K562 (cell line): ENCODE results near the gene SLC6A7. TPM values are rescaled to one million over a fixed set of nuclear protein-coding genes. Genes with fewer than 3 reads are reported as not detected.

Source experiments
- ATAC-seq: fragments of 200-7000 bp; cut with Tn5 transposase; 3 replicates; pipeline ENCODE4 v1.9.1; 2020; ENCODE audit warnings: moderate library complexity
- BruUV-seq: library from RNA; stranded (reverse); fragments of 400-500 nt; replicated peaks from 2 replicates; lab custom pipeline; 2021; lab: Mats Ljungman, UMichigan
- CTCF ChIA-PET: fragments of 300-600 bp; formaldehyde crosslinking; extraction: SDS; loops from one replicate; lab custom pipeline; 2021; ENCODE audit warnings: low intra/inter-chr PET ratio; lab: Yijun Ruan, JAX
- POLR2A ChIA-PET: fragments of 300-600, 350-650 bp; sonication (Branson Sonifier 250); formaldehyde crosslinking; extraction: SDS; loops from one replicate; lab custom pipeline; 2021; ENCODE audit warnings: antibody characterized with exemption, inconsistent platforms; lab: Yijun Ruan, JAX
- DNase-seq, 4 experiments: peaks; one replicate each; pipeline versions ENCODE4 v3.0.0 to v3.0.0-alpha.2; 2011 to 2018; ENCODE audit warnings: low spot score in 3 of 4, mixed read lengths in 3 of 4; ENCODE audit errors: extremely low read depth in 1 of 4
- FAIRE-seq: peaks from 2 replicates; lab custom pipeline; 2011; peaks lifted over from hg19 to GRCh38; lab: Jason Lieb, UNC
- H2AFZ ChIP-seq: 2 replicates; pipeline ENCODE4 v1.6.0; 2011; ENCODE audit warnings: low read depth, low read length, control low read depth, inconsistent platforms
- H3K27ac ChIP-seq: fragments of 200-600 bp; 3 replicates; pipeline ENCODE4 v1.8.0; 2011; ENCODE audit warnings: low read depth, mild to moderate bottlenecking, control low read depth, inconsistent platforms, low read length, moderate library complexity, mixed read lengths; ENCODE audit errors: extremely low read depth
- H3K27me3 ChIP-seq, 2 experiments: fragments of 300-600 bp in 1 of 2; 2 replicates in 1 of 2; 3 replicates in 1 of 2; pipeline versions ENCODE4 v1.6.0 to v1.8.0; 2011; ENCODE audit warnings: inconsistent platforms in 2 of 2, low read length in 2 of 2, mild to moderate bottlenecking in 1 of 2, mixed read lengths in 1 of 2, moderate library complexity in 1 of 2; ENCODE audit not compliant: control insufficient read depth in 2 of 2, insufficient read depth in 2 of 2
- H3K36me3 ChIP-seq: fragments of 300-600 bp; 3 replicates; pipeline ENCODE4 v1.8.0; 2011; ENCODE audit warnings: mild to moderate bottlenecking, low read length, inconsistent platforms; ENCODE audit not compliant: control insufficient read depth, insufficient read depth
- H3K4me1 ChIP-seq, 2 experiments: fragments of 200-600 bp in 1 of 2; replicated peaks in 1 of 2; 2 replicates in 1 of 2; 3 replicates in 1 of 2; pipeline versions ENCODE4 v1.5.1 to v1.8.0; 2011; ENCODE audit warnings: inconsistent platforms in 2 of 2, low read length in 2 of 2, mild to moderate bottlenecking in 1 of 2, mixed read lengths in 1 of 2, moderate library complexity in 1 of 2; ENCODE audit not compliant: control insufficient read depth in 2 of 2, insufficient read depth in 2 of 2
- H3K4me2 ChIP-seq: 2 replicates; pipeline ENCODE4 v1.6.1; 2011; ENCODE audit warnings: low read length, control low read depth, inconsistent platforms, mixed read lengths; ENCODE audit not compliant: insufficient read depth
- H3K4me3 ChIP-seq: fragments of 200-600 bp; sonication (generic), shearing (Covaris generic); 2 replicates; pipeline ENCODE4 v1.5.1; 2016; ENCODE audit warnings: control low read depth, inconsistent platforms
- H3K79me2 ChIP-seq: fragments of 200-600 bp; 3 replicates; pipeline ENCODE4 v1.8.0; 2011; ENCODE audit warnings: low read length, inconsistent platforms; ENCODE audit not compliant: control insufficient read depth, insufficient read depth
- H3K9ac ChIP-seq, 2 experiments: 2 replicates each; pipeline versions ENCODE4 v1.6.0 to v1.6.1; 2011; ENCODE audit warnings: low read depth in 2 of 2, low read length in 2 of 2, control low read depth in 1 of 2, inconsistent platforms in 1 of 2, mild to moderate bottlenecking in 1 of 2, mixed read lengths in 1 of 2; ENCODE audit not compliant: insufficient read depth in 1 of 2
- H3K9me1 ChIP-seq: one replicate; pipeline ENCODE4 v1.6.0; 2011; ENCODE audit warnings: inconsistent platforms, mild to moderate bottlenecking, low read length, moderate library complexity; ENCODE audit not compliant: control insufficient read depth, insufficient read depth
- H3K9me3 ChIP-seq: replicated peaks from 2 replicates; pipeline ENCODE4 v1.5.1; 2011; ENCODE audit warnings: low read depth, low read length, inconsistent platforms; ENCODE audit not compliant: control insufficient read depth, insufficient read depth
- H4K20me1 ChIP-seq: replicated peaks from 2 replicates; pipeline ENCODE4 v1.6.1; 2011; ENCODE audit warnings: low read length, inconsistent platforms, mixed read lengths; ENCODE audit not compliant: control insufficient read depth, insufficient read depth
- ETV5 ChIP-seq: sonication (generic); formaldehyde crosslinking; IDR thresholded peaks from 2 replicates; pipeline ENCODE4 v1.4.0; 2020; ENCODE audit warnings: low read depth, mild to moderate bottlenecking, missing genetic modification reagents
- GATAD2B ChIP-seq: fragments of 450-650 bp; IDR thresholded peaks from 2 replicates; pipeline ENCODE4 v1.6.1; 2017; ENCODE audit warnings: mild to moderate bottlenecking, borderline replicate concordance
- MAX ChIP-seq: sonication (generic); formaldehyde crosslinking; IDR thresholded peaks from 2 replicates; pipeline ENCODE4 v1.9.0; 2022; ENCODE audit warnings: mild to moderate bottlenecking, missing genetic modification reagents
- USF2 ChIP-seq: sonication (generic); formaldehyde crosslinking; IDR thresholded peaks from 2 replicates; pipeline ENCODE4 v1.5.0; 2020; ENCODE audit warnings: missing genetic modification reagents
- WGBS: fragments of 100-300 bp; shearing (Covaris generic); methylation state at CpG from one replicate; pipeline ENCODE4 v1.1.6; 2016; ENCODE audit warnings: low coverage, mixed read lengths; ENCODE audit not compliant: insufficient coverage; ENCODE audit errors: missing lambda C conversion rate; 5-methylcytosine and 5-hydroxymethylcytosine counted together
- in situ Hi-C: fragments of 300-500 bp; cut with MboI; formaldehyde crosslinking; loops from 4 replicates; pipeline ENCODE4 v1.15.0; 2018; ENCODE audit warnings: inconsistent platforms, mixed read lengths
- intact Hi-C: fragments of 100-400 bp; cut with micrococcal nuclease; formaldehyde crosslinking; loops from 2 replicates; pipeline ENCODE4 v1.14.2; 2022
- polyA plus RNA-seq, 8 experiments: library from polyadenylated mRNA; depleted of rRNA in 4 of 8; stranded (reverse) in 5 of 8; unstranded in 3 of 8; fragments of >200 nt; fragmentation: Nextera tagmentation in 2 of 8; fragmentation: Illumina TruSeq in 1 of 8; extraction: Ambion mirVana in 2 of 8; extraction: Trizol in 1 of 8; gene quantifications; 2 replicates each; pipeline versions ENCODE4 v1.2.1 to v1.2.3, GENCODE V29; 2011 to 2014; ENCODE audit warnings: inconsistent platforms in 1 of 8, missing spikeins in 1 of 8
- total RNA-seq, 7 experiments: library from RNA; depleted of rRNA in 6 of 7; stranded (reverse); fragments of >200 nt in 6 of 7; fragmentation: Illumina TruSeq in 2 of 7; extraction: Trizol in 2 of 7; gene quantifications; 2 replicates each; pipeline versions ENCODE4 v1.2.1 to v1.2.3, GENCODE V29; 2011 to 2021; ENCODE audit warnings: low replicate concordance in 1 of 7

Gene SLC6A7
- total and polyA plus RNA-seq, 9 of the 15 experiments (the other 6 are each of a cell fraction or from before 2014, with no cell fraction given), result not detected

GRCh38 chr5:150140830-150141229 lies 49.0 kb upstream of the SLC6A7 start:
- intact Hi-C loops (no loop called here), in situ Hi-C loops (no loop called here)
- Histone ChIP-seq H3K4me2 (no peak overlapping the region), H3K9ac (no peak overlapping the region), H3K9me3 (no peaks in the 10 kb centered on the region), H3K4me1 (peaks cover 30 to 40% of the 10 kb centered on the region in 2 experiments), H2AFZ (no peak overlapping the region), H4K20me1 (no peaks in the 10 kb centered on the region), H3K27ac (no peak overlapping the region), H3K79me2 (no peaks in the 10 kb centered on the region), H3K9me1 (no peaks in the 10 kb centered on the region), H3K27me3 (peaks cover 0 to 16% of the 10 kb centered on the region in 2 experiments; a peak in 2 of 5 replicates), H3K4me3 (no peak overlapping the region), H3K36me3 (no peaks in the 10 kb centered on the region)
- ChIA-PET POLR2A (no interaction called here), CTCF (interaction anchor here (0.5 kb wide), 1 partner anchor 71 kb away, joined by 3 read pairs; no protein-coding TSS in a partner anchor)
- BruUV-seq, result no TSS peak
- ATAC-seq (no peak), DNase-seq (no peak), FAIRE-seq (no peak)
- TF ChIP-seq MAX (CRISPR knock-in tag), result 0 out of 2 replicates have a peak, but pooled peaks have one; percentile 45
- no peak for TF ChIP-seq GATAD2B
- no peak for TF ChIP-seq ETV5 (CRISPR knock-in tag)
- 42% methylated on average over 11 of the region's 11 CpGs for WGBS

- intact Hi-C loops (no loop called here), in situ Hi-C loops (no loop called here)
- FAIRE-seq (no peak), DNase-seq (no peak), ATAC-seq (no peak)
- 65% methylated on average over 8 of the region's 9 CpGs for WGBS
- Histone ChIP-seq H3K27ac (no peak overlapping the region; the same call in 2 of the 3 replicates), H3K9me3 (no peaks in the 10 kb centered on the region), H4K20me1 (no peaks in the 10 kb centered on the region), H3K9ac (peak overlapping the region in 1 of 2 experiments; percentile 72; a peak in 1 of 4 replicates), H3K36me3 (no peaks in the 10 kb centered on the region), H3K27me3 (peaks cover 0 to 8% of the 10 kb centered on the region in 2 experiments; a peak in 1 of 5 replicates), H3K4me3 (no peak overlapping the region), H3K79me2 (no peaks in the 10 kb centered on the region), H3K4me2 (peak overlapping the region; percentile 30; the same call in 1 of the 2 replicates), H3K4me1 (peaks cover 30 to 40% of the 10 kb centered on the region in 2 experiments), H2AFZ (peak overlapping the region; percentile 78), H3K9me1 (no peaks in the 10 kb centered on the region)
- BruUV-seq, result no TSS peak
- POLR2A ChIA-PET, result interaction anchor here (0.6 kb wide), 1 partner anchor 32 kb away, joined by 3 read pairs; no protein-coding TSS in a partner anchor
- CTCF ChIA-PET, result no interaction called here
- TF ChIP-seq USF2, result no peak
These were observed 48.2 kb upstream of the SLC6A7 start for GRCh38 chr5:150141544-150142184.
